Left hindlimb (tissue), 1 donor: ENCODE measurements around the gene LRFN5.
"Not testable (repeated sequence)": the region's sequence is repeated elsewhere in the genome, so short reads cannot be mapped to it uniquely, and the experiment has no call there.

Source experiments
- DNase-seq: peaks from one replicate; pipeline ENCODE4 v3.0.0-alpha.2; 2018

LRFN5 gene

GRCh38 chr14:41900644-41901043 is 294.0 kb downstream of the LRFN5 start:
- no peak for DNase-seq

GRCh38 chr14:41901089-41901488 is 294.4 kb downstream of the LRFN5 start:
- DNase-seq = no peak

GRCh38 chr14:41905394-41905964 is 298.8 kb downstream of the LRFN5 start:
- DNase-seq = no peak

- DNase-seq = not testable (repeated sequence)
These were observed 304.5 kb downstream of the LRFN5 start for GRCh38 chr14:41911155-41911554.

GRCh38 chr14:41913398-41913797 is 306.7 kb downstream of the LRFN5 start:
- DNase-seq = no peak

- DNase-seq = no peak
These were observed 309.1 kb downstream of the LRFN5 start for GRCh38 chr14:41915732-41916131.

GRCh38 chr14:41916313-41916712 is 309.6 kb downstream of the LRFN5 start:
- no peak for DNase-seq

- DNase-seq = no peak
These were observed 318.7 kb downstream of the LRFN5 start for GRCh38 chr14:41925409-41925808.

- DNase-seq = peak; percentile 83
These were observed 343.9 kb downstream of the LRFN5 start for GRCh38 chr14:41950428-41951151.
